Loucy (cell line): ENCODE measurements around the gene NAA38.

Source experiments
- H2AFZ ChIP-seq: fragments of 200-600 bp; sonication (generic); 2 replicates; pipeline ENCODE4 v1.6.0; 2016; ENCODE audit warnings: antibody characterized with exemption, mild to moderate bottlenecking, low read length, moderate library complexity
- H3F3A ChIP-seq: fragments of 200-600 bp; 2 replicates; pipeline ENCODE4 v1.6.0; 2016; ENCODE audit warnings: antibody characterized with exemption, low read depth, mild to moderate bottlenecking
- H3K27me3 ChIP-seq: fragments of 200-600 bp; sonication (generic); 2 replicates; pipeline ENCODE4 v1.6.1; 2014; ENCODE audit warnings: low read length, mild to moderate bottlenecking; ENCODE audit not compliant: insufficient read depth, poor library complexity, severe bottlenecking
- H3K36me3 ChIP-seq: fragments of 200-600 bp; sonication (generic); 2 replicates; pipeline ENCODE4 v1.6.1; 2016; ENCODE audit warnings: low read length; ENCODE audit not compliant: insufficient read depth
- H3K4me1 ChIP-seq: fragments of 200-600 bp; sonication (generic); 2 replicates; pipeline ENCODE4 v1.5.1; 2014; ENCODE audit warnings: low read length, mild to moderate bottlenecking; ENCODE audit not compliant: insufficient read depth, poor library complexity, severe bottlenecking
- H3K4me2 ChIP-seq: fragments of 200-600 bp; sonication (generic); 2 replicates; pipeline ENCODE4 v1.6.0; 2014; ENCODE audit warnings: antibody characterized with exemption, low read length, low read depth, mild to moderate bottlenecking; ENCODE audit not compliant: poor library complexity, severe bottlenecking
- H3K4me3 ChIP-seq: fragments of 200-600 bp; sonication (generic); 2 replicates; pipeline ENCODE4 v1.5.1; 2014; ENCODE audit warnings: low read length, mild to moderate bottlenecking, mixed read lengths; ENCODE audit not compliant: poor library complexity, severe bottlenecking
- H3K79me2 ChIP-seq: fragments of 200-600 bp; sonication (generic); 2 replicates; pipeline ENCODE4 v1.6.1; 2014; ENCODE audit warnings: low read length; ENCODE audit not compliant: insufficient read depth
- H3K9ac ChIP-seq: fragments of 200-600 bp; sonication (generic); 2 replicates; pipeline ENCODE4 v1.6.0; 2014; ENCODE audit warnings: mild to moderate bottlenecking, low read depth, low read length, moderate library complexity; ENCODE audit not compliant: poor library complexity, severe bottlenecking
- H3K9me2 ChIP-seq: fragments of 200-600 bp; sonication (generic); replicated peaks from 2 replicates; pipeline ENCODE4 v1.6.1; 2016; ENCODE audit warnings: low read depth, low read length, mixed read lengths
- H3K9me3 ChIP-seq: fragments of 200-600 bp; sonication (generic); 2 replicates; pipeline ENCODE4 v1.6.1; 2014; ENCODE audit warnings: mild to moderate bottlenecking, antibody characterized with exemption, low read length, low read depth; ENCODE audit not compliant: insufficient read depth
- H4K20me1 ChIP-seq: fragments of 200-600 bp; sonication (generic); 2 replicates; pipeline ENCODE4 v1.6.0; 2014; ENCODE audit warnings: antibody characterized with exemption, low read length, mild to moderate bottlenecking; ENCODE audit not compliant: insufficient read depth, poor library complexity, severe bottlenecking
- CTCF ChIP-seq: fragments of 200-600 bp; sonication (generic); conservative IDR thresholded peaks from 2 replicates; pipeline ENCODE4 v1.5.1; 2014; ENCODE audit warnings: mild to moderate bottlenecking, antibody characterized with exemption, low read length
- EZH2phosphoT487 ChIP-seq: fragments of 200-600 bp; IDR thresholded peaks from 2 replicates; pipeline ENCODE4 v1.6.1; 2018; ENCODE audit warnings: antibody characterized with exemption, mild to moderate bottlenecking, moderate library complexity, borderline replicate concordance

NAA38 gene

GRCh38 chr17:7831233-7831632 is 26.1 kb downstream of the NAA38 start:
- Histone ChIP-seq H3K9ac (no peak overlapping the region), H4K20me1 (no peaks in the 10 kb centered on the region), H3K36me3 (no peaks in the 10 kb centered on the region), H3K4me1 (peaks cover 14% of the 10 kb centered on the region), H2AFZ (no peak overlapping the region), H3K9me2 (no peaks in the 10 kb centered on the region), H3K27me3 (no peaks in the 10 kb centered on the region), H3K4me2 (no peak overlapping the region), H3K79me2 (peaks cover 4% of the 10 kb centered on the region; the same call in 1 of the 2 replicates), H3K4me3 (no peak overlapping the region), H3F3A (peaks cover 11% of the 10 kb centered on the region; the same call in 1 of the 2 replicates), H3K9me3 (no peaks in the 10 kb centered on the region)
- TF ChIP-seq EZH2phosphoT487 (no peak), CTCF (no peak)

GRCh38 chr17:7830616-7831015 is 26.7 kb downstream of the NAA38 start:
- no peak for TF ChIP-seq EZH2phosphoT487
- TF ChIP-seq CTCF = no peak
- Histone ChIP-seq H3K36me3 (no peaks in the 10 kb centered on the region), H3K4me3 (no peak overlapping the region), H3K4me2 (no peak overlapping the region), H3F3A (peaks cover 5% of the 10 kb centered on the region; the same call in 1 of the 2 replicates), H3K4me1 (peaks cover 9% of the 10 kb centered on the region), H3K9me2 (no peaks in the 10 kb centered on the region), H3K9me3 (no peaks in the 10 kb centered on the region), H4K20me1 (no peaks in the 10 kb centered on the region), H2AFZ (no peak overlapping the region), H3K79me2 (no peaks in the 10 kb centered on the region), H3K27me3 (no peaks in the 10 kb centered on the region), H3K9ac (no peak overlapping the region)

- no peak overlapping the region for H3K9ac ChIP-seq
- no peak overlapping the region for H3K4me2 ChIP-seq
- no peaks in the 10 kb centered on the region for H3K27me3 ChIP-seq
- H3K9me3 ChIP-seq = no peaks in the 10 kb centered on the region
- no peaks in the 10 kb centered on the region for H3K4me1 ChIP-seq
- H3F3A ChIP-seq = no peaks in the 10 kb centered on the region
- no peaks in the 10 kb centered on the region for H4K20me1 ChIP-seq
- TF ChIP-seq EZH2phosphoT487 = no peak
- TF ChIP-seq CTCF = peak; percentile 47
- H3K36me3 ChIP-seq = no peaks in the 10 kb centered on the region
- H3K9me2 ChIP-seq = no peaks in the 10 kb centered on the region
- H3K4me3 ChIP-seq = no peak overlapping the region
- H2AFZ ChIP-seq = peak overlapping the region; percentile 3; the same call in 1 of the 2 replicates
- H3K79me2 ChIP-seq = no peaks in the 10 kb centered on the region
Measured at GRCh38 chr17:7825206-7825990, 32.0 kb downstream of the NAA38 start.
